HepG2 (cell line): Measurements from ENCODE around the gene TMEM217.

ENCODE experiments used
- AHDC1 ChIP-seq: sonication (generic); formaldehyde crosslinking; IDR thresholded peaks from 2 replicates; pipeline ENCODE4 v1.5.1; 2020; ENCODE audit warnings: mild to moderate bottlenecking, missing genetic modification reagents, borderline replicate concordance
- ARID3A ChIP-seq: IDR thresholded peaks from 2 replicates; pipeline ENCODE4 v1.6.1; 2012; ENCODE audit warnings: low read depth, low read length, improper control_type of control experiment
- CHD4 ChIP-seq: fragments of 200-600 bp; sonication (generic); IDR thresholded peaks from 2 replicates; pipeline ENCODE4 v1.7.0; 2017; ENCODE audit warnings: mild to moderate bottlenecking, low read length, borderline replicate concordance
- CSRNP1 ChIP-seq: sonication (generic); formaldehyde crosslinking; IDR thresholded peaks from 2 replicates; pipeline ENCODE4 v1.8.1; 2023; ENCODE audit warnings: mild to moderate bottlenecking, missing genetic modification reagents
- CTCF ChIP-seq: sonication (generic); formaldehyde crosslinking; IDR thresholded peaks from 2 replicates; pipeline ENCODE4 v1.5.0; 2020; ENCODE audit warnings: mild to moderate bottlenecking, missing genetic modification reagents, moderate library complexity
- ERF ChIP-seq: IDR thresholded peaks from 2 replicates; pipeline ENCODE4 v1.6.1; 2018; ENCODE audit warnings: missing biosample characterization, missing genetic modification reagents
- KLF9 ChIP-seq: IDR thresholded peaks from 2 replicates; pipeline ENCODE4 v1.6.1; 2016; ENCODE audit warnings: low read depth
- MTA3 ChIP-seq: sonication (generic); formaldehyde crosslinking; IDR thresholded peaks from 2 replicates; pipeline ENCODE4 v1.4.0; 2020; ENCODE audit warnings: missing genetic modification reagents
- NR1H2 ChIP-seq: sonication (generic); formaldehyde crosslinking; IDR thresholded peaks from 2 replicates; pipeline ENCODE4 v1.8.1; 2022; ENCODE audit warnings: low read depth, missing genetic modification reagents, borderline replicate concordance
- PAX8 ChIP-seq: sonication (generic); formaldehyde crosslinking; IDR thresholded peaks from 2 replicates; pipeline ENCODE4 v1.8.0; 2022; ENCODE audit warnings: mild to moderate bottlenecking, missing genetic modification reagents, borderline replicate concordance
- PHB2 ChIP-seq: fragments of 450-650 bp; IDR thresholded peaks from 2 replicates; pipeline ENCODE4 v1.6.1; 2018; ENCODE audit not compliant: partially characterized antibody
- TAF15 ChIP-seq: fragments of 200-400 bp; formaldehyde crosslinking; IDR thresholded peaks from one replicate; pipeline ENCODE4 v1.6.1; 2018; ENCODE audit warnings: mild to moderate bottlenecking, low read depth, low read length; ENCODE audit not compliant: poor library complexity, severe bottlenecking
- ZNF121 ChIP-seq: sonication (generic); formaldehyde crosslinking; IDR thresholded peaks from 2 replicates; pipeline ENCODE4 v1.5.0; 2020; ENCODE audit warnings: mild to moderate bottlenecking, missing genetic modification reagents

GRCh38 chr6:37169496-37170272 lies 88.3 kb downstream of the TMEM217 start, which contains the start of gene PIM1:
- TF ChIP-seq ARID3A (peak; percentile 50; the same call in 1 of the 2 replicates), PHB2 (no peak), CTCF (peak; percentile 41), TAF15 (no peak), CSRNP1 (CRISPR knock-in tag) (peak; percentile 41; the same call in 1 of the 2 replicates), ERF (CRISPR knock-in tag) (peak; percentile 66), PAX8 (CRISPR knock-in tag) (no peak), KLF9 (peak; percentile 56; the same call in 1 of the 2 replicates), ZNF121 (CRISPR knock-in tag) (no peak), CHD4 (no peak), NR1H2 (CRISPR knock-in tag) (no peak), AHDC1 (peak; percentile 70; the same call in 1 of the 2 replicates), MTA3 (CRISPR knock-in tag) (no peak)
